HepG2 (cell line): ENCODE measurements around the gene MIF4GD. TPM values are rescaled to one million over a fixed set of nuclear protein-coding genes. Genes with fewer than 3 reads are reported as not detected.

Source experiments
- FOXJ3 ChIP-seq: sonication (generic); formaldehyde crosslinking; IDR thresholded peaks from 2 replicates; pipeline ENCODE4 v1.4.0; 2020; ENCODE audit warnings: missing genetic modification reagents, mild to moderate bottlenecking, borderline replicate concordance
- FOXP1 ChIP-seq, 2 experiments: fragments of 450-650 bp in 1 of 2; IDR thresholded peaks; 2 replicates each; pipeline ENCODE4 v1.6.1; 2017 to 2018; ENCODE audit warnings: antibody characterized with exemption in 1 of 2
- HOXA9 ChIP-seq: sonication (generic); formaldehyde crosslinking; IDR thresholded peaks from 2 replicates; pipeline ENCODE4 v1.8.1; 2022; ENCODE audit warnings: missing genetic modification reagents, mild to moderate bottlenecking, moderate library complexity, borderline replicate concordance
- IRF9 ChIP-seq: sonication (generic); formaldehyde crosslinking; IDR thresholded peaks from 2 replicates; pipeline ENCODE4 v1.8.0; 2022; ENCODE audit warnings: missing genetic modification reagents, mild to moderate bottlenecking, borderline replicate concordance
- NONO ChIP-seq, 2 experiments: fragments of 450-650 bp in 1 of 2; sonication (generic) in 1 of 2; formaldehyde crosslinking in 1 of 2; IDR thresholded peaks in 1 of 2; conservative IDR thresholded peaks in 1 of 2; 2 replicates each; pipeline versions ENCODE4 v1.6.1 to v1.8.0; 2017 to 2022; ENCODE audit warnings: mild to moderate bottlenecking in 1 of 2, missing genetic modification reagents in 1 of 2, moderate library complexity in 1 of 2
- POLR2AphosphoS2 ChIP-seq: IDR thresholded peaks from 2 replicates; pipeline ENCODE4 v1.6.1; 2011; ENCODE audit warnings: low read depth, low read length, improper control_type of control experiment
- PRDM15 ChIP-seq: sonication (generic); formaldehyde crosslinking; IDR thresholded peaks from 2 replicates; pipeline ENCODE4 v1.4.0; 2020; ENCODE audit warnings: missing genetic modification reagents
- RERE ChIP-seq: IDR thresholded peaks from 2 replicates; pipeline ENCODE4 v1.6.1; 2016; ENCODE audit warnings: low read depth, missing genetic modification reagents, missing compliant biosample characterization
- UBTF ChIP-seq: sonication (generic); formaldehyde crosslinking; IDR thresholded peaks from 2 replicates; pipeline ENCODE4 v1.4.0; 2020; ENCODE audit warnings: mild to moderate bottlenecking, missing genetic modification reagents
- ZBTB33 ChIP-seq: sonication (generic); formaldehyde crosslinking; IDR thresholded peaks from 2 replicates; pipeline ENCODE4 v1.4.0; 2020; ENCODE audit warnings: missing genetic modification reagents
- ZNF207 ChIP-seq: fragments of 450-650 bp; IDR thresholded peaks from 2 replicates; pipeline ENCODE4 v1.6.1; 2016; ENCODE audit warnings: antibody characterized with exemption, borderline replicate concordance
- ZNF616 ChIP-seq: sonication (generic); formaldehyde crosslinking; IDR thresholded peaks from 2 replicates; pipeline ENCODE4 v1.5.0; 2020; ENCODE audit warnings: low read depth, mild to moderate bottlenecking, missing genetic modification reagents
- polyA plus RNA-seq, 8 experiments: library from polyadenylated mRNA; depleted of rRNA in 3 of 8; stranded (reverse) in 7 of 8; unstranded in 1 of 8; fragments of >200 nt; fragmentation: Illumina TruSeq in 4 of 8; extraction: Trizol in 4 of 8; gene quantifications; 2 replicates each; pipeline versions ENCODE4 v1.2.1 to v1.2.3, GENCODE V29; 2011 to 2016; ENCODE audit warnings: low read depth in 4 of 8, missing spikeins in 1 of 8, mixed read lengths in 1 of 8; ENCODE audit not compliant: insufficient read depth in 1 of 8
- total RNA-seq, 5 experiments: library from RNA; depleted of rRNA; stranded (reverse); fragments of >200 nt; fragmentation: Illumina TruSeq; extraction: Trizol; gene quantifications; 2 replicates each; pipeline ENCODE4 v1.2.3, GENCODE V29; 2016; ENCODE audit warnings: low read depth in 1 of 5

MIF4GD gene
- total and polyA plus RNA-seq, 2 of the 13 experiments (the other 11 are each of a cell fraction or from before 2014, with no cell fraction given), result 14.0 to 28.0 TPM

GRCh38 chr17:75271233-75271954 is 363 bp upstream of the MIF4GD start (continued):
- TF ChIP-seq FOXP1 (IDR thresholded peaks at IDR 0.05) (no peak), FOXP1 (CRISPR knock-in tag; IDR thresholded peaks at IDR 0.05) (no peak), NONO (IDR thresholded peaks at IDR 0.05) (no peak), NONO (CRISPR knock-in tag; conservative IDR thresholded peaks at IDR 0.05) (peak; percentile 94), ZBTB33 (no peak), RERE (CRISPR knock-in tag) (no peak), HOXA9 (peak; percentile 69; the same call in 1 of the 2 replicates), FOXJ3 (no peak), UBTF (CRISPR knock-in tag) (no peak; the same call in none of the 2 replicates), ZNF207 (no peak), IRF9 (CRISPR knock-in tag) (no peak), ZNF616 (CRISPR knock-in tag) (peak; percentile 58; the same call in 1 of the 2 replicates), POLR2AphosphoS2 (no peak), PRDM15 (no peak)
